Activated T-cell treated with anti-CD3 and anti-CD28 coated beads for 48 hours (primary cell): ENCODE data around the gene DUS2.

Source experiments
- DNase-seq: peaks from one replicate; pipeline ENCODE4 v3.0.0-alpha.2; 2020; ENCODE audit warnings: low read depth

DUS2 gene

DNA sequence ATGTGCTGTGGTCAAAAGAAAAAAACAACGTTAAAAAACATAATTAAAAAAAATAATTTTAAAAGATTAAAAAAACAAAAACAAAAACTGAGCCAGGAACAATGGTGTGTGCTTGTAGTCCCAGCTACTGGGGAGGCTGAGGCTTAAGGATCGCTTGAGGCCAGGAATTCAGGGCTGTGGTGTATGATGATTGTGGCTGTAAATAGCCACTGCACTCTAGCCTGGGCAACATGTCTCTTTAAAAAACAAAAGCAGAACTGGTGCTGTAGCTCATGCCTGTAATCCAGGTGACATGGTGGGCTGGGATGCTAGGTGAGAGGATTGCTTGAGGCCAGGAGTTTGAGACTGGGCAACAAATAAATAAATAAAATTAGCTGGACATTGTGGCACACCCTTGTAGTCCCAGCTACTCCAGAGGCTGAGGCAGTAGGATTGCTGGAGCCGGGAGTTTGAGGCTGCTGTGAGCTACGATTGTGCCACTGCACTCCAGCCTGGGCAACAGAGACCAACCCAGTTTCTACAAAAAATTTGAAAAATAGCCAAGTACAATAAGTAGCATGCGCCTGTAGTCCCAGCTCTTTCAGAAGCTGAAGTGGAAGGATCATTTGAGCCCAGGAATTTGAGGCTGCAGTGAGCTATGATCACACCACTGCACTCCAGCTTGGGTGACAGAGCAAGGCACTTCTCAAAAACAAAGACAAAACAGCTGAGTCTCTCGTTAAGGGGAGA, 105.7 kb downstream of the DUS2 start:
- DNase-seq = no peak
